LNCAP (cell line): ENCODE measurements around the gene CDC42EP2.

Source experiments
- CTCF ChIP-seq: fragments of 450-650 bp; IDR thresholded peaks from 2 replicates; pipeline ENCODE4 v1.5.1; 2017; ENCODE audit warnings: mild to moderate bottlenecking

The CDC42EP2 gene

GRCh38 chr11:65292890-65293289 is 21.8 kb upstream of the CDC42EP2 start:
- no peak for TF ChIP-seq CTCF

- TF ChIP-seq CTCF, result no peak
Measured at GRCh38 chr11:65293909-65294381, 20.7 kb upstream of the CDC42EP2 start.

- no peak for TF ChIP-seq CTCF
Measured at GRCh38 chr11:65295001-65295400, 19.7 kb upstream of the CDC42EP2 start.

GRCh38 chr11:65295571-65296341 is 18.9 kb upstream of the CDC42EP2 start:
- TF ChIP-seq CTCF, result no peak

- TF ChIP-seq CTCF, result no peak
Measured at GRCh38 chr11:65297026-65297672, 17.5 kb upstream of the CDC42EP2 start.

- TF ChIP-seq CTCF, result no peak
Measured at GRCh38 chr11:65298131-65298535, 16.5 kb upstream of the CDC42EP2 start.

- TF ChIP-seq CTCF, result no peak
Measured at GRCh38 chr11:65298655-65299179, 15.9 kb upstream of the CDC42EP2 start.
